WTC11 (cell line): Measurements from ENCODE around the gene TRIM65. TPM values are rescaled to one million over a fixed set of nuclear protein-coding genes. Genes with fewer than 3 reads are reported as not detected.

ENCODE experiments used
- ATAC-seq: fragments of 200-7000 bp; cut with Tn5 transposase; 2 replicates; pipeline ENCODE4 v1.10.0; 2021; ENCODE audit warnings: mild to moderate bottlenecking, moderate library complexity
- CTCF ChIA-PET: fragments of 300-600 bp; sonication (Branson Sonifier 250); formaldehyde crosslinking; loops from one replicate; lab custom pipeline; 2021; ENCODE audit warnings: antibody characterized with exemption; lab: Charles Lee
- POLR2A ChIA-PET: fragments of 350-600 bp; sonication (Branson Sonifier 250); formaldehyde crosslinking; loops from one replicate; lab custom pipeline; 2021; ENCODE audit warnings: antibody characterized with exemption; lab: Charles Lee
- DNase-seq: peaks from one replicate; pipeline ENCODE4 v3.0.0; 2021; ENCODE audit warnings: low spot score
- H3K27ac Mint-ChIP-seq: 2 replicates; pipeline ENCODE4 v1.8.0; 2021; ENCODE audit warnings: mixed read lengths
- H3K27me3 Mint-ChIP-seq: 2 replicates; pipeline ENCODE4 v1.8.0; 2021; ENCODE audit warnings: low read depth, mild to moderate bottlenecking, moderate library complexity, mixed read lengths
- H3K36me3 Mint-ChIP-seq: 2 replicates; pipeline ENCODE4 v1.8.0; 2021; ENCODE audit warnings: mixed read lengths
- H3K4me1 Mint-ChIP-seq: 2 replicates; pipeline ENCODE4 v1.8.0; 2022; ENCODE audit warnings: mixed read lengths
- H3K4me3 Mint-ChIP-seq: 2 replicates; pipeline ENCODE4 v1.8.0; 2021; ENCODE audit warnings: mild to moderate bottlenecking, moderate library complexity, mixed read lengths
- H3K9me3 Mint-ChIP-seq: 2 replicates; pipeline ENCODE4 v1.8.0; 2021; ENCODE audit warnings: mixed read lengths
- CBFB ChIP-seq: sonication (generic); formaldehyde crosslinking; IDR thresholded peaks from 2 replicates; pipeline ENCODE4 v1.8.1; 2022; ENCODE audit warnings: mild to moderate bottlenecking, low read depth, missing genetic modification reagents
- CREM ChIP-seq: sonication (generic); formaldehyde crosslinking; IDR thresholded peaks from 2 replicates; pipeline ENCODE4 v1.8.1; 2022; ENCODE audit warnings: mild to moderate bottlenecking, missing genetic modification reagents, moderate library complexity
- ELF4 ChIP-seq: sonication (generic); formaldehyde crosslinking; IDR thresholded peaks from 2 replicates; pipeline ENCODE4 v1.8.1; 2022; ENCODE audit warnings: low read depth, mild to moderate bottlenecking, moderate library complexity, missing genetic modification reagents
- JAZF1 ChIP-seq: fragments of 250-450 bp; sonication (Bioruptor Pico); IDR thresholded peaks from 2 replicates; pipeline ENCODE4 v1.9.0; 2021; ENCODE audit warnings: moderate library complexity, mild to moderate bottlenecking, inconsistent platforms
- MXD4 ChIP-seq: fragments of 250-450 bp; sonication (Bioruptor Pico); IDR thresholded peaks from 2 replicates; pipeline ENCODE4 v1.8.0; 2021; ENCODE audit warnings: mild to moderate bottlenecking, moderate library complexity, borderline replicate concordance
- NR1H2 ChIP-seq: sonication (generic); formaldehyde crosslinking; IDR thresholded peaks from 2 replicates; pipeline ENCODE4 v1.9.0; 2021; ENCODE audit warnings: mild to moderate bottlenecking, moderate library complexity, missing genetic modification reagents
- NR3C1 ChIP-seq: sonication (generic); formaldehyde crosslinking; conservative IDR thresholded peaks from 2 replicates; pipeline ENCODE4 v1.8.1; 2023; ENCODE audit warnings: low read depth, mild to moderate bottlenecking, missing genetic modification reagents
- TEAD1 ChIP-seq: sonication (generic); formaldehyde crosslinking; IDR thresholded peaks from 2 replicates; pipeline ENCODE4 v1.8.0; 2022; ENCODE audit warnings: mild to moderate bottlenecking, missing genetic modification reagents
- ZBTB21 ChIP-seq: sonication (generic); formaldehyde crosslinking; IDR thresholded peaks from 2 replicates; pipeline ENCODE4 v1.8.1; 2023; ENCODE audit warnings: mild to moderate bottlenecking, missing genetic modification reagents, borderline replicate concordance
- ZNF232 ChIP-seq: sonication (generic); formaldehyde crosslinking; IDR thresholded peaks from 2 replicates; pipeline ENCODE4 v1.8.0; 2022; ENCODE audit warnings: mild to moderate bottlenecking, missing genetic modification reagents
- total RNA-seq: library from RNA; stranded (reverse); gene quantifications from 3 replicates; pipeline ENCODE4 v1.2.3, GENCODE V29; 2021
- TF ChIP-seq, protein P1 (sequence below): sonication (generic); formaldehyde crosslinking; IDR thresholded peaks from 2 replicates; pipeline ENCODE4 v1.8.1; 2023; ENCODE audit warnings: mild to moderate bottlenecking, missing genetic modification reagents, moderate library complexity
- TF ChIP-seq, protein P2 (sequence below): fragments of 250-450 bp; sonication (Bioruptor Pico); IDR thresholded peaks from 2 replicates; pipeline ENCODE4 v1.8.0; 2021; ENCODE audit warnings: mild to moderate bottlenecking
- TF ChIP-seq, protein P3 (sequence below): sonication (generic); formaldehyde crosslinking; IDR thresholded peaks from 2 replicates; pipeline ENCODE4 v1.8.1; 2022; ENCODE audit warnings: low read depth, mild to moderate bottlenecking, moderate library complexity, missing genetic modification reagents, borderline replicate concordance
- TF ChIP-seq, protein P4 (sequence below): sonication (generic); formaldehyde crosslinking; IDR thresholded peaks from 2 replicates; pipeline ENCODE4 v1.8.1; 2023; ENCODE audit warnings: mild to moderate bottlenecking, missing genetic modification reagents, borderline replicate concordance
- TF ChIP-seq, protein P5 (sequence below): sonication (generic); formaldehyde crosslinking; IDR thresholded peaks from 2 replicates; pipeline ENCODE4 v1.8.1; 2023; ENCODE audit warnings: mild to moderate bottlenecking, missing genetic modification reagents

Gene TRIM65
- total RNA-seq, 1 experiment from 2014 or later, result 56.4 TPM

DNA sequence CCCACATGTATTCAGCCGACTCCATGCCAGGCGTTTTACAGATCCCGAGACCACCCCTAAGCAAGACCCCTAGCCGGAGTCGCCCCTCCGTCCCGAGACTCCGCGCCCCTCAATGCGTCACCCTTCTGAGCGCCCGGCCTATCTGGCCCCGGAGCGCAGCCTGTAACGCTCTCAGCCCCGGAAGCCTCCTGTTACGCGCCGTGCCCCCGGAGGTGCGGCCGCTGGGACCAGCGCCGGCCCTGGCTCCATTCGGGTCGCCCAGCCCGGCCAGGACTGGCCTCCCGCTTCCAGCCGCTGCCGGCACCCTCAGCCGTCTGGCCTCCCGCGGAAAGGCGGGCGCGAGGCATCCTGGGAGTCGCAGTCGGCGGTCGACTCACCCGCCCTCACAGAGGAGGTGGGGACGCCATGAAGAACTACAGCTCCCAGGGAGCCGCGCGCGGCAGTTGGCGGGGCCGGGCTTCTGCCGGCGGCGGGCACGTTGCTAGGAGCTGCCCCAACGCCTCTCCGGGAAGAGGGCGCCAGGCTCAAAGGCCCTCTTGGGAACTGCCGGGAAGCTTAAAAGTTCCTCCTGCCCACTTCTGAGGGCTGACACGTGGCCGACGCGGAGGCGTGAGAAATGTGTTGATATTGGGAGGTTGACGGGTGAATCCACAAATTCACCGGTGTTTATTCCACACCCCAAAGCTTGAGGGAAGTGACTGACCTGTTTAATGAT is 44.1 kb upstream of the TRIM65 start, which contains the start of gene FBF1 (continued):
- 0 out of 2 replicates have a peak, but pooled peaks have one; percentile 52 for TF ChIP-seq ELF4
- TF ChIP-seq, protein P1, sequence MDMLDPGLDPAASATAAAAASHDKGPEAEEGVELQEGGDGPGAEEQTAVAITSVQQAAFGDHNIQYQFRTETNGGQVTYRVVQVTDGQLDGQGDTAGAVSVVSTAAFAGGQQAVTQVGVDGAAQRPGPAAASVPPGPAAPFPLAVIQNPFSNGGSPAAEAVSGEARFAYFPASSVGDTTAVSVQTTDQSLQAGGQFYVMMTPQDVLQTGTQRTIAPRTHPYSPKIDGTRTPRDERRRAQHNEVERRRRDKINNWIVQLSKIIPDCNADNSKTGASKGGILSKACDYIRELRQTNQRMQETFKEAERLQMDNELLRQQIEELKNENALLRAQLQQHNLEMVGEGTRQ (CRISPR knock-in tag), result peak; percentile 63
- no peak; the same call in 1 of the 2 replicates for TF ChIP-seq ZNF232 (CRISPR knock-in tag)
- peak; percentile 87 for TF ChIP-seq ZBTB21 (CRISPR knock-in tag)
- TF ChIP-seq, protein P2, sequence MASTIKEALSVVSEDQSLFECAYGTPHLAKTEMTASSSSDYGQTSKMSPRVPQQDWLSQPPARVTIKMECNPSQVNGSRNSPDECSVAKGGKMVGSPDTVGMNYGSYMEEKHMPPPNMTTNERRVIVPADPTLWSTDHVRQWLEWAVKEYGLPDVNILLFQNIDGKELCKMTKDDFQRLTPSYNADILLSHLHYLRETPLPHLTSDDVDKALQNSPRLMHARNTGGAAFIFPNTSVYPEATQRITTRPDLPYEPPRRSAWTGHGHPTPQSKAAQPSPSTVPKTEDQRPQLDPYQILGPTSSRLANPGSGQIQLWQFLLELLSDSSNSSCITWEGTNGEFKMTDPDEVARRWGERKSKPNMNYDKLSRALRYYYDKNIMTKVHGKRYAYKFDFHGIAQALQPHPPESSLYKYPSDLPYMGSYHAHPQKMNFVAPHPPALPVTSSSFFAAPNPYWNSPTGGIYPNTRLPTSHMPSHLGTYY, result 0 out of 2 replicates have a peak, but pooled peaks have one; percentile 6
- TF ChIP-seq CBFB (CRISPR knock-in tag), result peak; percentile 73; the same call in 1 of the 2 replicates
- TF ChIP-seq, protein P3, sequence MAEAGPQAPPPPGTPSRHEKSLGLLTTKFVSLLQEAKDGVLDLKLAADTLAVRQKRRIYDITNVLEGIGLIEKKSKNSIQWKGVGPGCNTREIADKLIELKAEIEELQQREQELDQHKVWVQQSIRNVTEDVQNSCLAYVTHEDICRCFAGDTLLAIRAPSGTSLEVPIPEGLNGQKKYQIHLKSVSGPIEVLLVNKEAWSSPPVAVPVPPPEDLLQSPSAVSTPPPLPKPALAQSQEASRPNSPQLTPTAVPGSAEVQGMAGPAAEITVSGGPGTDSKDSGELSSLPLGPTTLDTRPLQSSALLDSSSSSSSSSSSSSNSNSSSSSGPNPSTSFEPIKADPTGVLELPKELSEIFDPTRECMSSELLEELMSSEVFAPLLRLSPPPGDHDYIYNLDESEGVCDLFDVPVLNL (CRISPR knock-in tag), result peak; percentile 77; the same call in 1 of the 2 replicates
- peak; percentile 77; the same call in 1 of the 2 replicates for TF ChIP-seq CREM
- peak; percentile 93 for TF ChIP-seq NR3C1 (CRISPR knock-in tag)
- TF ChIP-seq, protein P4, sequence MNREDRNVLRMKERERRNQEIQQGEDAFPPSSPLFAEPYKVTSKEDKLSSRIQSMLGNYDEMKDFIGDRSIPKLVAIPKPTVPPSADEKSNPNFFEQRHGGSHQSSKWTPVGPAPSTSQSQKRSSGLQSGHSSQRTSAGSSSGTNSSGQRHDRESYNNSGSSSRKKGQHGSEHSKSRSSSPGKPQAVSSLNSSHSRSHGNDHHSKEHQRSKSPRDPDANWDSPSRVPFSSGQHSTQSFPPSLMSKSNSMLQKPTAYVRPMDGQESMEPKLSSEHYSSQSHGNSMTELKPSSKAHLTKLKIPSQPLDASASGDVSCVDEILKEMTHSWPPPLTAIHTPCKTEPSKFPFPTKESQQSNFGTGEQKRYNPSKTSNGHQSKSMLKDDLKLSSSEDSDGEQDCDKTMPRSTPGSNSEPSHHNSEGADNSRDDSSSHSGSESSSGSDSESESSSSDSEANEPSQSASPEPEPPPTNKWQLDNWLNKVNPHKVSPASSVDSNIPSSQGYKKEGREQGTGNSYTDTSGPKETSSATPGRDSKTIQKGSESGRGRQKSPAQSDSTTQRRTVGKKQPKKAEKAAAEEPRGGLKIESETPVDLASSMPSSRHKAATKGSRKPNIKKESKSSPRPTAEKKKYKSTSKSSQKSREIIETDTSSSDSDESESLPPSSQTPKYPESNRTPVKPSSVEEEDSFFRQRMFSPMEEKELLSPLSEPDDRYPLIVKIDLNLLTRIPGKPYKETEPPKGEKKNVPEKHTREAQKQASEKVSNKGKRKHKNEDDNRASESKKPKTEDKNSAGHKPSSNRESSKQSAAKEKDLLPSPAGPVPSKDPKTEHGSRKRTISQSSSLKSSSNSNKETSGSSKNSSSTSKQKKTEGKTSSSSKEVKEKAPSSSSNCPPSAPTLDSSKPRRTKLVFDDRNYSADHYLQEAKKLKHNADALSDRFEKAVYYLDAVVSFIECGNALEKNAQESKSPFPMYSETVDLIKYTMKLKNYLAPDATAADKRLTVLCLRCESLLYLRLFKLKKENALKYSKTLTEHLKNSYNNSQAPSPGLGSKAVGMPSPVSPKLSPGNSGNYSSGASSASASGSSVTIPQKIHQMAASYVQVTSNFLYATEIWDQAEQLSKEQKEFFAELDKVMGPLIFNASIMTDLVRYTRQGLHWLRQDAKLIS (CRISPR knock-in tag), result peak; percentile 72; the same call in 1 of the 2 replicates
- TF ChIP-seq JAZF1 (CRISPR knock-in tag), result no peak
- TF ChIP-seq TEAD1 (CRISPR knock-in tag), result peak; percentile 89
- no peak for TF ChIP-seq NR1H2 (CRISPR knock-in tag)
- TF ChIP-seq MXD4 (CRISPR knock-in tag), result no peak

DNA sequence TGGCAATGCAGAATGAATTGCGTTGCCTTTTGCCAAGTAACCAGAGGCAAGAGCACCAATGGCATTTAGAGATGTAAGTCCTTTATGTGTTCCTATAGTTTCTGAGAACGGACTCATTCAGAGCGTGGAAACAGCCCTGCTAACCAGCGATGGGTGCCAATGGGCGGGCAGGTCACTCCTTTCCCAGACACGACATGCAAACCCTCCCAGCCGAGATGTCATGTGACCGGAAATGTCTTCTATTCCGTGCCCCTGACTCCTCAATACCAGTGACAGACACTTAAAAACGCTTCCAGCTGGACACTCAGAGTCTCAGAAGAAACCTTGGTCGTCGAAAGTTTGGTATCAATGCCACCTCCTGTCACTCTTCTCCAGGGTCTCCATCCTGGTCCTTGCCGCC is 40.9 kb upstream of the TRIM65 start:
- TF ChIP-seq, protein P1 (CRISPR knock-in tag), result peak; percentile 31; the same call in 1 of the 2 replicates
- TF ChIP-seq, protein P5, sequence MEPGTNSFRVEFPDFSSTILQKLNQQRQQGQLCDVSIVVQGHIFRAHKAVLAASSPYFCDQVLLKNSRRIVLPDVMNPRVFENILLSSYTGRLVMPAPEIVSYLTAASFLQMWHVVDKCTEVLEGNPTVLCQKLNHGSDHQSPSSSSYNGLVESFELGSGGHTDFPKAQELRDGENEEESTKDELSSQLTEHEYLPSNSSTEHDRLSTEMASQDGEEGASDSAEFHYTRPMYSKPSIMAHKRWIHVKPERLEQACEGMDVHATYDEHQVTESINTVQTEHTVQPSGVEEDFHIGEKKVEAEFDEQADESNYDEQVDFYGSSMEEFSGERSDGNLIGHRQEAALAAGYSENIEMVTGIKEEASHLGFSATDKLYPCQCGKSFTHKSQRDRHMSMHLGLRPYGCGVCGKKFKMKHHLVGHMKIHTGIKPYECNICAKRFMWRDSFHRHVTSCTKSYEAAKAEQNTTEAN, result no peak
- H3K4me1 Mint-ChIP-seq, result peaks cover 14% of the 10 kb centered on the region
- CTCF ChIA-PET, result interaction anchor here (1.0 kb wide), 1 partner anchor 63 kb away, joined by 4 read pairs; the partner anchor contains the start of gene CDK3
- ATAC-seq (no peak), DNase-seq (no peak)
- H3K27ac Mint-ChIP-seq, result peak overlapping the region; percentile 33; the same call in 1 of the 2 replicates
- POLR2A ChIA-PET, result no interaction called here
- no peak overlapping the region for H3K4me3 Mint-ChIP-seq
- H3K36me3 Mint-ChIP-seq, result no peaks in the 10 kb centered on the region
- no peaks in the 10 kb centered on the region for H3K27me3 Mint-ChIP-seq
- H3K9me3 Mint-ChIP-seq, result no peaks in the 10 kb centered on the region
